Fibroblast of the aortic adventitia (primary cell): ENCODE measurements around the gene MGME1. TPM values are rescaled to one million over a fixed set of nuclear protein-coding genes. Genes with fewer than 3 reads are reported as not detected.

ENCODE experiments used
- DNase-seq: peaks from one replicate; pipeline ENCODE4 v3.0.0-alpha.2; 2010; ENCODE audit warnings: low read depth
- H3K4me3 ChIP-seq: 2 replicates; pipeline ENCODE4 v1.5.1; 2011; ENCODE audit warnings: low read depth, mild to moderate bottlenecking, control low read depth, low read length, moderate library complexity
- total RNA-seq: library from RNA; depleted of rRNA; stranded (reverse); fragments of >200 nt; gene quantifications from 2 replicates; pipeline ENCODE4 v1.2.3, GENCODE V29; 2012; ENCODE audit warnings: low replicate concordance
- TF ChIP-seq, protein P1 (sequence below): IDR thresholded peaks from 2 replicates; pipeline ENCODE4 v1.5.1; 2011; ENCODE audit warnings: mild to moderate bottlenecking, low read length, control low read depth, inconsistent platforms; ENCODE audit not compliant: insufficient read depth

The MGME1 gene
- total RNA-seq, 1 donor = 18.6 TPM

DNA sequence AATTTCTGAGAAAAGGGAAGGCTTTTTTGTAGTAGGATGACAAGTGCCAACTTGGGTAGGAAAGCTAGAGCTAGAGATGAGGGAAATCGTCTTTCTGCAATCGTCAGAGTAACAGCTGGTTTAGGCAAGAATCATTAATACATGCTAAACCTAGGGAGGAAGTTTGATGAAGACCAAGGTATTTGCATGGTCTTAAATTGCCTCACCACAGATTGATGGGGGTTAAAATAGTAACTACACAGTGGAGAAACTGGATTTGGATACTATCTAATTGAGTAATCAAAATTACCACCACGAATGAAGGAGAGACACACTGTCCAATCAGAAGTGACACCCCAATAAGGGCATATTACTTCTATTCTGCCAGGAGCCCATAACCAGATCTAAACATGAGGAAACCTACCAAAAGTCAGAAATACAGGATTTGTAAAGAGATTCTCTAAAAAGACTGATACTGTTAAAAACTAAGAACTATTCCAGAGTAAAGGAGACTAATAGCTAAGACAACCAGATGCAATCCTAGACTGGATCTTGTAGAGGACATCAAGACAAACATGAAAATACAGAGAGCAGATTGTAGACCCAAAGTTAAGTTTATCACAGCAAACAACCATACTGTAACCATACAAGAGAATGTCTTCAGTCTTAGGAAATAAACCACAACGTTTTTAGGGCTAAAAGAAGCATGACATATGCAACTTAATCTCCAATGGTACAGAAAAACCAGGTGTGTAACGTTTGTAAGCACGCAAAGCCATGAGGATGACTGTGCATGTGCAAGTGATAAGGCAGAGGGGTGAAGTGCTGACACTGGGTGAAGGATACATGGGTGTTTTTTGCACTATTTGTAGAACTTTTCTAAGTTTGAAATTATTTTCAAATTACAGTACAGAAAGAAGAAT, 22.0 kb upstream of the MGME1 start:
- H3K4me3 ChIP-seq = no peak overlapping the region

DNA sequence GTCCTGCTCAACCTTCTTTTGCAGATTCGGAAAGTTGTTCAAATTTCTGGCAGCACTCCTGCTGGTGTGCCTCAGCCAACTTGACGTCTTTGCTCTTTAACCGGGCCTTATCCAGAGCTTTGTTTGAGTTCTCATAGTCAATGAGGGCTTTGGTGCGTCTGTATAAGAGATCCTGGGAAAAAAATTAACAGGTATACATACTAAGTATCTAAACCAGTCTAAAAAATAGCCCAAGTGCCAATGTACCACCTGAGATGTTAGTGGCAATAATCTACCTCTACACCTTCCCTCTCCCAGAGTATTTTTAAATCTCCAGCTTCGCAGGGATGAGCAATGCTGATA, 21.4 kb upstream of the MGME1 start:
- no peak overlapping the region for H3K4me3 ChIP-seq
- TF ChIP-seq, protein P1, sequence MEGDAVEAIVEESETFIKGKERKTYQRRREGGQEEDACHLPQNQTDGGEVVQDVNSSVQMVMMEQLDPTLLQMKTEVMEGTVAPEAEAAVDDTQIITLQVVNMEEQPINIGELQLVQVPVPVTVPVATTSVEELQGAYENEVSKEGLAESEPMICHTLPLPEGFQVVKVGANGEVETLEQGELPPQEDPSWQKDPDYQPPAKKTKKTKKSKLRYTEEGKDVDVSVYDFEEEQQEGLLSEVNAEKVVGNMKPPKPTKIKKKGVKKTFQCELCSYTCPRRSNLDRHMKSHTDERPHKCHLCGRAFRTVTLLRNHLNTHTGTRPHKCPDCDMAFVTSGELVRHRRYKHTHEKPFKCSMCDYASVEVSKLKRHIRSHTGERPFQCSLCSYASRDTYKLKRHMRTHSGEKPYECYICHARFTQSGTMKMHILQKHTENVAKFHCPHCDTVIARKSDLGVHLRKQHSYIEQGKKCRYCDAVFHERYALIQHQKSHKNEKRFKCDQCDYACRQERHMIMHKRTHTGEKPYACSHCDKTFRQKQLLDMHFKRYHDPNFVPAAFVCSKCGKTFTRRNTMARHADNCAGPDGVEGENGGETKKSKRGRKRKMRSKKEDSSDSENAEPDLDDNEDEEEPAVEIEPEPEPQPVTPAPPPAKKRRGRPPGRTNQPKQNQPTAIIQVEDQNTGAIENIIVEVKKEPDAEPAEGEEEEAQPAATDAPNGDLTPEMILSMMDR = no peak
- DNase-seq = no peak

More for the DNA sequence above, 22.0 kb upstream of the MGME1 start:
- TF ChIP-seq, protein P1 = no peak
- no peak for DNase-seq

DNA sequence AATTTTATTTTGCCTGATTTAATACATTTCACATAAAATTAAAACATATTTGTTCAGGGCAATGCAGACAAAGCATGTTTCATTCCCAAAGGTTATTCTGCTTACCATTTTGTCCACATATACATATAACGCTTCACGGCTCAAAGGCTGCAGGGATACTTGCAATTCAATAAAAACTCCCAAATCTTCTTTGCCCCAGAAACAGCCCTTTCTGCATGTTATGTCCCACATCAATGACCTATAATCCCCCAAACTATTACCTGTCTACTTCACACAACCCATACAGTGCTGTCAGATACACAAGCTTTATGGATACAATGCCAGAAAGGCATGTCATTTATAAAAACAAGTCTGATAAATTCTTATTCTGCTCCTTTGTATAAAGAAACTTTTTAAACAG, 20.4 kb upstream of the MGME1 start:
- TF ChIP-seq, protein P1 = no peak
- no peak for DNase-seq
- no peak overlapping the region for H3K4me3 ChIP-seq

DNA sequence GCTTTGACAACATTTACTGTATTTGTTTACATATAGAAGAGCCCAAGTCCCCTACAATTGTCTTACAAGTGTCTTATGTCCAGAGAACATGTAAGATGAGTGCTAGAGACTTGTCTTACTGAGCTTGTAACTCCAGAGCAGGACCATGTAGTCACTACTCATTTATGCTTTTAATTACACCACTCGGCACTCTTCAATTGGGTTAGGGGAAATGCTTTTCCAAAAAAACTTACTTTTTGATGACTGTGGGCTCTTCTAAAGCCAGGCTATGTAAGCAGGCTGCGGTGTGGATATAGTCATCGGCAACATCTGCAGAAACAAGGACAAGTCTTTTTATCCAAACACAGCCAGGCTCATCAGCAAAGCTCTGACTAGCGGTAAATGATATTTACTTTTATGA, 18.9 kb upstream of the MGME1 start:
- TF ChIP-seq, protein P1 = no peak
- DNase-seq = no peak
- H3K4me3 ChIP-seq = no peak overlapping the region

DNA sequence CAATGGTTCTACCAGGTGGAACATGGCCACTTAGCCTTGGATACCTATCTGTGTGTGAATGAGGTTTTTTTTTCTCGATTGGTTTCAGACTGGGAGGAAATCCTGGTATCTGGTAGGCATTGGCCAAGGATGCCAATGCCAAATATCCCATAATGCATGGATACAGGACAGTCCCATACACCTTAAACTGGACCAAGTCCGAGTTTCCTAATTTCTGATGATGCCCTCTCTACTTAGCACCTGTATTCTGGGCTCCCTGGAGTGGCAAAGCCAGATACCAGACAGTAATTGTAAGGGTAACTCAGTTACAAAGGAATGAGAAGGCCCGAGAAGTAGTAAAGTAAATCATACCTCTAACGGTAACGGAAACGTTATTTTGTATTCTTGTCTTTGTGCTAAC, 18.1 kb upstream of the MGME1 start:
- H3K4me3 ChIP-seq = no peak overlapping the region
- no peak for DNase-seq
- TF ChIP-seq, protein P1 = no peak

DNA sequence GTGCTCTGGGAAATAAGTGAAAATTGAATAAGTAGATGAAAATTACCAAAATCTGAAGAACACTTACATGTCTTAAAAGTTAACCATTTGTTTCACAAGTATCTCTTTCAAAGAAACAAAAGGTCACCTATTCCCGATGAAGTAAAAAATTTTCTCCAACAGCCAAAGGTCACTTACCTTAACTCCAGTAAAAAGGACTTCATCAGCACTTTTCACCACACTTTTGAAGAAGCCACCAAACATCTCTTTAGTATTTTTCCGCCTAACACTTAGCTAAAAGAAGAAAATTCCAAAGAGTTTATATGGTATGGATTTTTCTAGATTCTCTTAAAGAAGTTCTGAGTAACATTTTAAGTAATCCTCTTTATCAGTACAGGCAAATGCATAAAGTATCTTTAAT, 17.5 kb upstream of the MGME1 start:
- no peak overlapping the region for H3K4me3 ChIP-seq
- no peak for DNase-seq
- TF ChIP-seq, protein P1 = no peak
